ENCODE data around the gene RNF125.
A peak's percentile ranks its signal among the peaks of the same experiment; 100 is the strongest.

Gene RNF125

DNA sequence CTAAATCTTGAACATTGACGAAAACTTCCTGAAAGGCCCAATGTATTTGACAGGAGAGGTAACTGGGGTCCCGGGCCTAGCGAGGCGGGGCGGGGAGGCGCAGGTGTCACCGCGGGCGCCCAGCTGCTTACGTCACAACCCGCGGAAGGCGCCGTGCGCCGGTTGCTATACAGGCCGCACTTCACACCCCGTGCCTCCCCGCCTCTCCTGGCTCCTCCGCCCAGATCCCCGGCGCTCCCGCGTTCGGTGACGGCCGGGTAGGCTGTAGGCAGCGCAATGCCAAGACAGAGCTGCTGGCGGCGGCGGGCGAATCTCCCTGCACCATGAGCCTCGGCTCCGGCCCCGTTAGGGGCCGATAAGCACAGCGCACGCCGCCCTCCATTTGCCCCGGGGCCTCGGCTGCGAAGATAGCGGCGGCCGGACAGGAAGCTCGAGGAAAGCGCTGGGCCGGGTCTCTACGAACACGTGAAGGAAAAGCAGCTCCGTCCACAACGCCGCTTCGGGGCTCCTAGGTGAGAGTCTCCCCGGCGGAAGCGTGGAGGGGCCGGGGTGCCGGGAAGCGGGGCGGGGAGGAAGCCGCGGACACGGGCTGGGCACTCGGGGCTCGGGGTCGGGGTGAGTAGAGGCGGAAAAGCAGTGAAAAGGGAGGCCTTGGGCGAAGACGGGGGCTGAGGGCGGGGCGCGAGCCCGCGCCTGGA lies 73.2 kb downstream of the RNF125 start, which contains the start of gene RNF138:
Gene RNF138 (plus strand): TSS at position 151 of the 698 bp plus-strand sequence. CDS start 903 bp downstream, outside the sequence.
- TF ChIP-seq, protein P1, sequence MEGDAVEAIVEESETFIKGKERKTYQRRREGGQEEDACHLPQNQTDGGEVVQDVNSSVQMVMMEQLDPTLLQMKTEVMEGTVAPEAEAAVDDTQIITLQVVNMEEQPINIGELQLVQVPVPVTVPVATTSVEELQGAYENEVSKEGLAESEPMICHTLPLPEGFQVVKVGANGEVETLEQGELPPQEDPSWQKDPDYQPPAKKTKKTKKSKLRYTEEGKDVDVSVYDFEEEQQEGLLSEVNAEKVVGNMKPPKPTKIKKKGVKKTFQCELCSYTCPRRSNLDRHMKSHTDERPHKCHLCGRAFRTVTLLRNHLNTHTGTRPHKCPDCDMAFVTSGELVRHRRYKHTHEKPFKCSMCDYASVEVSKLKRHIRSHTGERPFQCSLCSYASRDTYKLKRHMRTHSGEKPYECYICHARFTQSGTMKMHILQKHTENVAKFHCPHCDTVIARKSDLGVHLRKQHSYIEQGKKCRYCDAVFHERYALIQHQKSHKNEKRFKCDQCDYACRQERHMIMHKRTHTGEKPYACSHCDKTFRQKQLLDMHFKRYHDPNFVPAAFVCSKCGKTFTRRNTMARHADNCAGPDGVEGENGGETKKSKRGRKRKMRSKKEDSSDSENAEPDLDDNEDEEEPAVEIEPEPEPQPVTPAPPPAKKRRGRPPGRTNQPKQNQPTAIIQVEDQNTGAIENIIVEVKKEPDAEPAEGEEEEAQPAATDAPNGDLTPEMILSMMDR (IDR thresholded peaks at IDR 0.05; ENCODE audit: borderline replicate concordance, extremely low read depth, low read length, poor library complexity, severe bottlenecking): no peak
- no peak for TF ChIP-seq EZH2 (IDR thresholded peaks at IDR 0.05; ENCODE audit: borderline replicate concordance, low read depth, low read length, severe bottlenecking)
- H3K4me3 ChIP-seq (ENCODE audit: low read depth in 1 of 2, low read length in 2 of 2): peak within 1 kb of the TSS; percentile 95 to 98
- peak within 1 kb of the TSS; percentile 98 for H3K9ac ChIP-seq (ENCODE audit: low read depth, low read length)
- no peaks in the 10 kb centered on the region for H3K9me3 ChIP-seq (ENCODE audit: insufficient read depth, low read length, severe bottlenecking)
- DNase-seq (peak; percentile 89), ATAC-seq (ENCODE audit: insufficient read depth, low read depth) (peak; percentile 68)
- peaks cover 44% of the 10 kb centered on the region for H3K79me2 ChIP-seq (ENCODE audit: insufficient read depth, low read length)
- peaks cover 43% of the 10 kb centered on the region for H3K4me1 ChIP-seq (ENCODE audit: insufficient read depth, low read length)
- peaks cover 41% of the 10 kb centered on the region for H4K20me1 ChIP-seq (ENCODE audit: insufficient read depth, low read length)
- H2AFZ ChIP-seq (ENCODE audit: low read depth, low read length): peak within 1 kb of the TSS; percentile 97
- H3K4me2 ChIP-seq (ENCODE audit: insufficient read depth, low read length): peak within 1 kb of the TSS; percentile 84
- H3K36me3 ChIP-seq (ENCODE audit: insufficient read depth, low read length): peaks cover 39% of the 10 kb centered on the region
- H3K27me3 ChIP-seq (ENCODE audit: insufficient read depth, low read length, poor library complexity): no peaks in the 10 kb centered on the region
- peak within 1 kb of the TSS; percentile 94 for H3K27ac ChIP-seq (ENCODE audit: low read length)

DNA sequence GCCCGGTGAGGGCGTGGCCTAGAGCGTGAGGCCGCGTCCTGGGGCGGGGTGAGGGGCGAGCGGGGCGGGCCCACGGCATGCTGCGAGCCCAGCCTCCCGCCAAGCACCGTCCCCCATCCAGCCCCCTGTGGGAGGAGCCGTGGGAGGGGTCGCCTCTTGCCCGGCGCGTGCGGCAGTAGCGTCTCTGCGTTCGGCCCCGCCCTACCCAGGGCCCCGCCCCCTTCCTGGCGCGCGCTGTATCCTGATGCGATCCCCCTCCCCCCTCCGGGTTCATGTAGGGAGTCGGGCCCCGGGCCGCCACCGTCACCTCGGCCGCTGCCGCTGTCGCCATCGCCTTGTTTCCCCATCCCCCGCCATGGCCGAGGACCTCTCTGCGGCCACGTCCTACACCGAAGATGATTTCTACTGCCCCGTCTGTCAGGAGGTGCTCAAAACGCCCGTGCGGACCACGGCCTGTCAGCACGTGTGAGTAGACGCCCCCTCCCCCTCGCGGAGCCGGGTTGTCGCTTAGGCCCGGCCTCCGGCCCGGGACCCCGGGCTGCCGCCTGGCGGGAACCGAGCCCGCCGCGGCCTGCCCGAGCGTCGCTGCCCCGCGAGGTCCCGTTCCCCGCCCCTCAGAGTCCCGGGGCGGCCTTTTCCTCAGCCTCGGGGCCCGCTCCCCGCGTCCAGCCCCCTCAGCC lies 73.9 kb downstream of the RNF125 start:
- Histone ChIP-seq H3K36me3 (ENCODE audit: insufficient read depth, low read length) (peaks cover 45% of the 10 kb centered on the region), H3K4me2 (ENCODE audit: insufficient read depth, low read length) (peak overlapping the region; percentile 84), H3K9me3 (ENCODE audit: insufficient read depth, low read length, severe bottlenecking) (no peaks in the 10 kb centered on the region), H3K27ac (ENCODE audit: low read length) (peak overlapping the region; percentile 94), H2AFZ (ENCODE audit: low read depth, low read length) (peak overlapping the region; percentile 97), H3K9ac (ENCODE audit: low read depth, low read length) (peak overlapping the region; percentile 98), H3K4me1 (ENCODE audit: insufficient read depth, low read length) (peaks cover 46% of the 10 kb centered on the region), H3K27me3 (ENCODE audit: insufficient read depth, low read length, poor library complexity) (no peaks in the 10 kb centered on the region), H3K4me3 (ENCODE audit: low read depth in 1 of 2, low read length in 2 of 2) (peak overlapping the region; percentile 95 to 98), H3K79me2 (ENCODE audit: insufficient read depth, low read length) (peaks cover 51% of the 10 kb centered on the region), H4K20me1 (ENCODE audit: insufficient read depth, low read length) (peaks cover 47% of the 10 kb centered on the region)
- TF ChIP-seq, protein P1 (IDR thresholded peaks at IDR 0.05; ENCODE audit: borderline replicate concordance, extremely low read depth, low read length, poor library complexity, severe bottlenecking): peak; percentile 3
- no peak for TF ChIP-seq EZH2 (IDR thresholded peaks at IDR 0.05; ENCODE audit: borderline replicate concordance, low read depth, low read length, severe bottlenecking)
- DNase-seq (peak; percentile 99), ATAC-seq (ENCODE audit: insufficient read depth, low read depth) (peak; percentile 83)

GRCh38 chr18:32093102-32093511 lies 74.5 kb downstream of the RNF125 start:
- peaks cover 48% of the 10 kb centered on the region for H3K36me3 ChIP-seq (ENCODE audit: insufficient read depth, low read length)
- peak overlapping the region; percentile 97 for H2AFZ ChIP-seq (ENCODE audit: low read depth, low read length)
- no peaks in the 10 kb centered on the region for H3K9me3 ChIP-seq (ENCODE audit: insufficient read depth, low read length, severe bottlenecking)
- H3K4me3 ChIP-seq (ENCODE audit: low read depth in 1 of 2, low read length in 2 of 2): peak overlapping the region; percentile 95 to 98
- H4K20me1 ChIP-seq (ENCODE audit: insufficient read depth, low read length): peaks cover 53% of the 10 kb centered on the region
- DNase-seq: peak; percentile 43
- no peaks in the 10 kb centered on the region for H3K27me3 ChIP-seq (ENCODE audit: insufficient read depth, low read length, poor library complexity)
- peak overlapping the region; percentile 92 for H3K9ac ChIP-seq (ENCODE audit: low read depth, low read length)
- H3K27ac ChIP-seq (ENCODE audit: low read length): peak overlapping the region; percentile 94
- TF ChIP-seq, protein P1 (IDR thresholded peaks at IDR 0.05; ENCODE audit: borderline replicate concordance, extremely low read depth, low read length, poor library complexity, severe bottlenecking): no peak
- TF ChIP-seq EZH2 (IDR thresholded peaks at IDR 0.05; ENCODE audit: borderline replicate concordance, low read depth, low read length, severe bottlenecking): no peak
- H3K4me2 ChIP-seq (ENCODE audit: insufficient read depth, low read length): peak overlapping the region; percentile 84
- H3K4me1 ChIP-seq (ENCODE audit: insufficient read depth, low read length): peaks cover 46% of the 10 kb centered on the region
- ATAC-seq (ENCODE audit: insufficient read depth, low read depth): peak; percentile 3; the same call in 1 of the 3 replicates
- H3K79me2 ChIP-seq (ENCODE audit: insufficient read depth, low read length): peaks cover 56% of the 10 kb centered on the region
